NCI-H2196 treated with DMSO at 0.1 percent for 48 hours (cell line): Measurements from ENCODE around the gene STOM.
A peak's percentile ranks its signal among the peaks of the same experiment; 100 is the strongest.

ENCODE experiments used
- DNase-seq: peaks from one replicate; lab custom pipeline; 2025; ENCODE audit not compliant: unreplicated experiment; lab: John Stamatoyannopoulos, UW

The STOM gene

GRCh38 chr9:121323449-121324151 is 46.5 kb downstream of the STOM start:
- no peak for DNase-seq

- DNase-seq, result no peak
Measured at GRCh38 chr9:121322737-121323448, 47.2 kb downstream of the STOM start.

- peak; percentile 27 for DNase-seq
Measured at GRCh38 chr9:121322037-121322736, 47.9 kb downstream of the STOM start.

GRCh38 chr9:121321016-121321503 is 49.0 kb downstream of the STOM start:
- no peak for DNase-seq

- no peak for DNase-seq
Measured at GRCh38 chr9:121319383-121319780, 50.7 kb downstream of the STOM start.

- DNase-seq, result no peak
Measured at GRCh38 chr9:121318631-121319382, 51.2 kb downstream of the STOM start.

- DNase-seq, result no peak
Measured at GRCh38 chr9:121317737-121318630, 52.1 kb downstream of the STOM start.

GRCh38 chr9:121316852-121317373 is 53.1 kb downstream of the STOM start:
- no peak for DNase-seq

- DNase-seq, result no peak
Measured at GRCh38 chr9:121316378-121316777, 53.7 kb downstream of the STOM start.

GRCh38 chr9:121313458-121314152 is 56.4 kb downstream of the STOM start:
- DNase-seq, result no peak

GRCh38 chr9:121312169-121312568 is 57.9 kb downstream of the STOM start:
- no peak for DNase-seq

- no peak for DNase-seq
Measured at GRCh38 chr9:121310571-121310970, 59.5 kb downstream of the STOM start.

GRCh38 chr9:121309833-121310425 is 60.1 kb downstream of the STOM start:
- DNase-seq, result no peak

GRCh38 chr9:121309171-121309570 is 60.9 kb downstream of the STOM start:
- no peak for DNase-seq

GRCh38 chr9:121308765-121309164 is 61.3 kb downstream of the STOM start:
- no peak for DNase-seq

GRCh38 chr9:121307976-121308375 is 62.1 kb downstream of the STOM start:
- no peak for DNase-seq

GRCh38 chr9:121305269-121305994 is 64.6 kb downstream of the STOM start:
- DNase-seq, result no peak

- DNase-seq, result no peak
Measured at GRCh38 chr9:121304707-121305106, 65.3 kb downstream of the STOM start.
